ENCODE measurements around the gene FAM162B.

- TF ChIP-seq, protein P1, sequence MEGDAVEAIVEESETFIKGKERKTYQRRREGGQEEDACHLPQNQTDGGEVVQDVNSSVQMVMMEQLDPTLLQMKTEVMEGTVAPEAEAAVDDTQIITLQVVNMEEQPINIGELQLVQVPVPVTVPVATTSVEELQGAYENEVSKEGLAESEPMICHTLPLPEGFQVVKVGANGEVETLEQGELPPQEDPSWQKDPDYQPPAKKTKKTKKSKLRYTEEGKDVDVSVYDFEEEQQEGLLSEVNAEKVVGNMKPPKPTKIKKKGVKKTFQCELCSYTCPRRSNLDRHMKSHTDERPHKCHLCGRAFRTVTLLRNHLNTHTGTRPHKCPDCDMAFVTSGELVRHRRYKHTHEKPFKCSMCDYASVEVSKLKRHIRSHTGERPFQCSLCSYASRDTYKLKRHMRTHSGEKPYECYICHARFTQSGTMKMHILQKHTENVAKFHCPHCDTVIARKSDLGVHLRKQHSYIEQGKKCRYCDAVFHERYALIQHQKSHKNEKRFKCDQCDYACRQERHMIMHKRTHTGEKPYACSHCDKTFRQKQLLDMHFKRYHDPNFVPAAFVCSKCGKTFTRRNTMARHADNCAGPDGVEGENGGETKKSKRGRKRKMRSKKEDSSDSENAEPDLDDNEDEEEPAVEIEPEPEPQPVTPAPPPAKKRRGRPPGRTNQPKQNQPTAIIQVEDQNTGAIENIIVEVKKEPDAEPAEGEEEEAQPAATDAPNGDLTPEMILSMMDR (IDR thresholded peaks at IDR 0.05; ENCODE audit: low read depth, low read length, poor library complexity, severe bottlenecking) = no peak
- TF ChIP-seq EZH2phosphoT487 (IDR thresholded peaks at IDR 0.05; ENCODE audit: borderline replicate concordance, low read length) = no peak
These were observed 27.7 kb upstream of the FAM162B start for GRCh38 chr6:116793224-116793623.
